Fibroblast of lung (primary cell): ENCODE data around the gene MIER3.

Experiments
- EZH2 ChIP-seq: IDR thresholded peaks from 2 replicates; pipeline ENCODE4 v1.5.1; 2012; ENCODE audit warnings: low read length, control low read depth, mild to moderate bottlenecking; ENCODE audit errors: missing control alignments
- TF ChIP-seq, protein P1 (sequence below), 2 donors: IDR thresholded peaks in 1 of 2; conservative IDR thresholded peaks in 1 of 2; 1 replicate in 1 of 2; 2 replicates in 1 of 2; pipeline ENCODE4 v1.5.1; 2011 to 2012; ENCODE audit warnings: low read length in 2 of 2, control low read depth in 1 of 2, inconsistent platforms in 1 of 2, low read depth in 1 of 2, mild to moderate bottlenecking in 1 of 2

DNA sequence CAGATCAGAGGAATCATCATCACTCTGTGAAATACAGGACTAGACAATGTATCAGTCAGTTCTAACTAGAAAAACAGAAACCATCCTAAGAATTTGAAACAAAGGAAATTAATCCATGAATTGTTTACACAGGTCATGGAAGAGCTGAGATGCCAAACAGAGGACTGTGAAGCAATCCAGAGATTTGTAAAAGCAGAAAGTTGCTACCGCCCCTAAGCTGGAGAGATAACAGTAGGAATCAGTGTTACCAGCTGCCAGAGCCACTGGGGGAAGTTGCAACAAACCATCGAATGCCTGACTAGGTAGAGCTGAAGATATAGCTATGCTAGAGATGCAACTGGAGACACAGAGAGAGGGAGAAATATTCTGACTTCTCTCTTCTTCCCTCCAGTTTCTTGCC is 10.4 kb upstream of the MIER3 start:
- TF ChIP-seq, protein P1, sequence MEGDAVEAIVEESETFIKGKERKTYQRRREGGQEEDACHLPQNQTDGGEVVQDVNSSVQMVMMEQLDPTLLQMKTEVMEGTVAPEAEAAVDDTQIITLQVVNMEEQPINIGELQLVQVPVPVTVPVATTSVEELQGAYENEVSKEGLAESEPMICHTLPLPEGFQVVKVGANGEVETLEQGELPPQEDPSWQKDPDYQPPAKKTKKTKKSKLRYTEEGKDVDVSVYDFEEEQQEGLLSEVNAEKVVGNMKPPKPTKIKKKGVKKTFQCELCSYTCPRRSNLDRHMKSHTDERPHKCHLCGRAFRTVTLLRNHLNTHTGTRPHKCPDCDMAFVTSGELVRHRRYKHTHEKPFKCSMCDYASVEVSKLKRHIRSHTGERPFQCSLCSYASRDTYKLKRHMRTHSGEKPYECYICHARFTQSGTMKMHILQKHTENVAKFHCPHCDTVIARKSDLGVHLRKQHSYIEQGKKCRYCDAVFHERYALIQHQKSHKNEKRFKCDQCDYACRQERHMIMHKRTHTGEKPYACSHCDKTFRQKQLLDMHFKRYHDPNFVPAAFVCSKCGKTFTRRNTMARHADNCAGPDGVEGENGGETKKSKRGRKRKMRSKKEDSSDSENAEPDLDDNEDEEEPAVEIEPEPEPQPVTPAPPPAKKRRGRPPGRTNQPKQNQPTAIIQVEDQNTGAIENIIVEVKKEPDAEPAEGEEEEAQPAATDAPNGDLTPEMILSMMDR (conservative IDR thresholded peaks at IDR 0.05 in 1 of 2, IDR thresholded peaks at IDR 0.05 in 1 of 2; ENCODE audit: low read depth in 1 of 2, low read length in 2 of 2) = no peak
- no peak for TF ChIP-seq EZH2
